ENCODE data around the gene MORN1. TPM values are rescaled to one million over a fixed set of nuclear protein-coding genes. Genes with fewer than 3 reads are reported as not detected.

MORN1 gene
- total and polyA plus RNA-seq, 2 of the 8 experiments (the other 6 are each of a cell fraction or from before 2014, with no cell fraction given) = 5.0 to 9.1 TPM

- peak overlapping the region; percentile 40 for H4K8ac ChIP-seq (ENCODE audit: extremely low read depth, insufficient read depth, low read length)
- peak overlapping the region; percentile 75 to 91 for H3K4me2 ChIP-seq (ENCODE audit: insufficient read depth in 1 of 2, low read depth in 2 of 2, low read length in 2 of 2)
- H3K9me3 ChIP-seq (ENCODE audit: insufficient read depth in 2 of 2, low read depth in 1 of 2, low read length in 1 of 2) = no peaks in the 10 kb centered on the region
- peaks cover 0 to 6% of the 10 kb centered on the region in 2 experiments; a peak in 1 of 4 replicates for H3K79me2 ChIP-seq (ENCODE audit: control insufficient read depth in 1 of 2, insufficient read depth in 2 of 2, low read length in 2 of 2)
- no peaks in the 10 kb centered on the region for H3K79me1 ChIP-seq (ENCODE audit: low read depth, low read length)
- H3K4me1 ChIP-seq (replicated peaks in 1 of 4; ENCODE audit: control insufficient read depth in 3 of 4, insufficient read depth in 4 of 4, low read length in 3 of 4) = peaks cover 0 to 14% (median 11%) of the 10 kb centered on the region in 4 experiments; a peak in 5 of 7 replicates
- ChIA-PET CTCF (ENCODE audit: partially characterized antibody) (interaction anchor here (0.9 to 2.6 kb wide), 10 partner anchors 11 to 134 kb away, joined by 3 to 12 read pairs (median 3); partner anchors contain the start of gene PANK4), POLR2A (ENCODE audit: partially characterized antibody) (interaction anchor here (0.6 to 3.6 kb wide), 5 partner anchors 11 to 216 kb away, joined by 3 to 13 read pairs (median 3); no protein-coding TSS in a partner anchor)
- FAIRE-seq = no peak
- H2BK12ac ChIP-seq (ENCODE audit: low read depth, low read length) = no peak overlapping the region; the same call in 1 of the 2 replicates
- H2AK5ac ChIP-seq (ENCODE audit: low read depth, low read length) = peak overlapping the region; percentile 65; the same call in 1 of the 2 replicates
- peak overlapping the region; percentile 81; the same call in 1 of the 2 replicates for H2BK15ac ChIP-seq (ENCODE audit: low read length)
- H3K14ac ChIP-seq (ENCODE audit: insufficient read length) = no peak overlapping the region
- no peak overlapping the region; a peak in 3 of 7 replicates for H3K9ac ChIP-seq (replicated peaks in 1 of 4; ENCODE audit: extremely low read depth in 1 of 4, low read depth in 3 of 4, low read length in 3 of 4)
- H4K5ac ChIP-seq (ENCODE audit: insufficient read length, low read depth, low read length) = peak overlapping the region; percentile 34
- H3K23ac ChIP-seq (ENCODE audit: insufficient read length) = no peak overlapping the region
- no peak overlapping the region for H2AFZ ChIP-seq (ENCODE audit: low read length)
- peak overlapping the region; percentile 63 for H3K4ac ChIP-seq (replicated peaks; ENCODE audit: insufficient read length, low read depth, low read length)
- 54% methylated on average over 22 of the region's 28 CpGs; no CpG with 5 or more reads in 1 of the 2 experiments for WGBS, 2 experiments (ENCODE audit: extremely low coverage in 1 of 2, insufficient coverage in 1 of 2, insufficient read length in 1 of 2, insufficient replicate concordance in 2 of 2, low coverage in 1 of 2, low lambda C conversion rate in 2 of 2, missing lambda C conversion rate in 1 of 2)
- no peak overlapping the region for H2BK120ac ChIP-seq (replicated peaks; ENCODE audit: low read depth, low read length)
- peaks cover 0 to 2% (median 0%) of the 10 kb centered on the region in 4 experiments; a peak in 2 of 7 replicates for H3K27me3 ChIP-seq (replicated peaks in 1 of 4; ENCODE audit: control insufficient read depth in 3 of 4, extremely low read depth in 1 of 4, insufficient read depth in 3 of 4, low read length in 3 of 4)
- DNase-seq (ENCODE audit: low read depth in 1 of 2, low spot score in 2 of 2) = peak in 1 of 2 experiments; percentile 68
- peaks cover 15% of the 10 kb centered on the region for H3K23me2 ChIP-seq (ENCODE audit: low read depth, low read length)
- peaks cover 0 to 4% of the 10 kb centered on the region in 2 experiments for H4K20me1 ChIP-seq (replicated peaks in 1 of 2; ENCODE audit: control insufficient read depth in 1 of 2, insufficient read depth in 2 of 2, low read length in 2 of 2)
- H3K18ac ChIP-seq (ENCODE audit: extremely low read depth, low read length) = peak overlapping the region; percentile 83
- H4K91ac ChIP-seq (replicated peaks; ENCODE audit: insufficient read length, low read length) = peak overlapping the region; percentile 97
- no peak overlapping the region for H2BK20ac ChIP-seq (ENCODE audit: low read length)
- no peak overlapping the region for H3K27ac ChIP-seq (ENCODE audit: low read depth, low read length)
- peaks cover 0 to 2% (median under 1%) of the 10 kb centered on the region in 4 experiments; a peak in 4 of 8 replicates for H3K36me3 ChIP-seq (ENCODE audit: control insufficient read depth in 2 of 4, insufficient read depth in 4 of 4, low read length in 3 of 4)
- TF ChIP-seq, protein P1, sequence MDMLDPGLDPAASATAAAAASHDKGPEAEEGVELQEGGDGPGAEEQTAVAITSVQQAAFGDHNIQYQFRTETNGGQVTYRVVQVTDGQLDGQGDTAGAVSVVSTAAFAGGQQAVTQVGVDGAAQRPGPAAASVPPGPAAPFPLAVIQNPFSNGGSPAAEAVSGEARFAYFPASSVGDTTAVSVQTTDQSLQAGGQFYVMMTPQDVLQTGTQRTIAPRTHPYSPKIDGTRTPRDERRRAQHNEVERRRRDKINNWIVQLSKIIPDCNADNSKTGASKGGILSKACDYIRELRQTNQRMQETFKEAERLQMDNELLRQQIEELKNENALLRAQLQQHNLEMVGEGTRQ (IDR thresholded peaks at IDR 0.05; ENCODE audit: low read length) = peak; percentile 4; the same call in 1 of the 2 replicates
- TF ChIP-seq CHD2 (IDR thresholded peaks at IDR 0.05; ENCODE audit: low read length) = no peak
- TF ChIP-seq, protein P2, sequence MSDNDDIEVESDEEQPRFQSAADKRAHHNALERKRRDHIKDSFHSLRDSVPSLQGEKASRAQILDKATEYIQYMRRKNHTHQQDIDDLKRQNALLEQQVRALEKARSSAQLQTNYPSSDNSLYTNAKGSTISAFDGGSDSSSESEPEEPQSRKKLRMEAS (IDR thresholded peaks at IDR 0.05) = 0 out of 2 replicates have a peak, but pooled peaks have one; percentile 32
- TF ChIP-seq EZH2 (IDR thresholded peaks at IDR 0.05; ENCODE audit: low read depth, low read length, severe bottlenecking) = peak; percentile 41
- TF ChIP-seq SIRT6 (IDR thresholded peaks at IDR 0.05; ENCODE audit: low read length) = no peak
- H3K56ac ChIP-seq (replicated peaks; ENCODE audit: insufficient read length, low read depth, low read length) = no peak overlapping the region
- H3K4me3 ChIP-seq (ENCODE audit: extremely low read depth in 1 of 4, insufficient read depth in 2 of 4, low read depth in 3 of 4, low read length in 4 of 4) = peak overlapping the region; percentile 51 to 92 (median 56)
- H2BK5ac ChIP-seq (ENCODE audit: low read depth, low read length) = peak overlapping the region; percentile 78; the same call in 1 of the 2 replicates
Observed at GRCh38 chr1:2413495-2414296, 22.3 kb upstream of the MORN1 start.

Data from H1 (cell line).